ENCODE results near the gene DNAJA2.
"Not testable (repeated sequence)": the region's sequence is repeated elsewhere in the genome, so short reads cannot be mapped to it uniquely, and the experiment has no call there.

DNAJA2 gene

DNA sequence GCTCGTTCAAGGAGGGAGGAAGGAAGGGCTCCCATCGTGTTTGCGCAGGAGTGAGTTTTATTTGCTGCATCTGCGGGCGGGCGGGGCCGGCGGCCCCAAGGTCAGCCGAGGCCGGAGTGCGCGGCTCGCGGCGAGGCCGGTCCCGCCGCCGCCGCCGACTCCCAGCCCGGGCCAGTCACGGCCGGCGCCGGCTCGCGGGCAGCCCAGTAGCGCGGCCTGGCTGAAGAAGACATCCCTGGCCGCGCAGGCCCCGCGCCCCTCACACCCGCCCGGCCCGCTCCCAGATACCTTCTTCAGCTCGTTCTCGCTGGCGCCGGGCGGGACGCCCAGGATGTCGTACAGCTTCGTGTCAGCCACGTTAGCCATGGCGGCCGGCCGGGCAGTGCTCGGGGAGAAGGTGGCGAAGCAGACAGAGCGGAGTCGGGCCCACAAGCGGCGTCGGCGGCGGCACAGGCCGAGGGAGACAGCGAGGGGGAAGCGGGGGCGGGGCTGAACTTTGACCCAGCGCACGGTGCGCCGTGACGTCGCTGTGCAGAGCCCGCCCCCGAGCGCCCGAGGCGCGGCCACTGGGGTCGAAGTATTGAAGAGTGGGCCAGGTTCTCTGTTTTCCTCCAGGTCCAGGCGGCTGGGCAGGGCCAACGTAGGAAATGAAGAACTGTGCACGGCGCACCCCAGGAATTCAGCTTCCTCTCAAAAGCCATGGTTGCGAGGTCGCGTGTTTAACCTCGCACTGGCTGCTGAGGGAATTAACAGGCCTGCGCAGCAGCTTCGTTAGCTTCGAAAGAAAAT is at the start of gene DNAJA2:
Gene DNAJA2, minus strand, starts transcription at position 468 of the 789 bp plus-strand sequence. Its CDS starts 102 bp downstream, at position 366.
- peak; percentile 95 for DNase-seq

DNA sequence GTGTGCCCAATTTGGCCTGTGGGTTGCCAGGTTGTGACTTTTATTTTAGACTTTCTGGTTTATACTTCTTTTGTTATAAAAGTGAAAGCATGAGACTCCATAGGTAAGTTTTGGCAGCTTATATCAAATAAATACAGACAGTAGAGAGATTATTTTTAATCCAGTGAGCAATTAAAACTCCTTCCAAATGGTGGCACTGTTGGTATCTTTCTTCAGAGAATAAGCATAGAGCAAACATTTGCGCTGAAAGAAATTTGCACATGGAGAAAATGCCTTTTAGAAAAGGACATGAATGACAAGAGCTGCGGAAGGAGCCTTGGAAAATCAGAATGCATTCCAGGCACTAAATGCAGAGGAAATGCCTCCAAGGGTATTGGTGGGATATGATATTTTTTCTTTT is 46.1 kb upstream of the DNAJA2 start:
- no peak for DNase-seq

DNA sequence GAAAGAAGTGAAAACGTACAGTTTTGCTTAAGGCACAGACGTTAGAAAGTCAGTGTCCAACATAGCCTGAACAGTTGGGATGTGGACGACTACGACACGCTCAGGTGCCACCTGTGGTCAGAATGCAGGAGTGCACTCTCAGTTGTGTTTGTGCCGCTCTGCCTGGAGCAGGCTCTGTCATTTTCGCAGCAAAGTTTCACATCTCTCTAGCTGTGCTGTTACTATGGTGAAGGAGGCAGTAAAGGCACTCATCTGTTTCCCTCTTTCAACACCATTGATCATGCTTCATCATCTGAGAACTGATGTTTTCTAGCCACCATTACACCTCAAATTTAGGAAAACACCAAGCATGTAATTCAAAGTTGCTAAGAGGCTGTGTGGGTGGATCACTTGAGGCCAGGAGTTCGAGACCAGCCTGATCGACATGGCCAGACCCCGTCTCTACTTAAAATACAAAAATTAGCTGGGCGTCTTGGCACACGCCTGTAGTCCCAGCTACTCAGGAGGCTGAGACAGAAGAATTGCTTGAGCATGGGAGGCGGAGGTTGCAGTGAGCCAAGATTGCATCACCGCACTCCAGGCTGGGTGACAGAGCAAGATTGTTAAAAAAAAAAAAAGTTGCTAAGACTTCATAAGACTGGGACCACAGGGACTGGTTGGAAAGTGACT is 44.9 kb upstream of the DNAJA2 start:
- peak; percentile 27 for DNase-seq

DNA sequence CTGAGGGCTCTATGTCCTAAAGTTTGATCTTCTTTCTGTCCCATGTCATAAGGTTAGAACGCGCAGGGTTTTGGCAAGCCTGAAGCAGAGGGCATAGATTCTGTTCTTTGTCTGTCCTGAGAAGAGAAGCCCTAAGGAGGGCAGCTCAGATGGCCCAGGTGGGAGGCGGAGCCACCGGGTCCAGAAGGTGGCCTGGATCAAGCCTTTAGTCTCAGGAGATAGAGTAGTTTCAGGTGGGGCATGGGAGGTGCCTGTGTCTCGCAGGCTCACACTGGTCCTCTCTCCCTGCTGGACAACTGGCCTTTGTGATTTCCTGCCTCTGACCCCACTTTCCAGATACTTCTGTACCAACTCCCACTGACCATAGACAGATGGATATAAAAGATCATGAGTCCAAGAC is 44.2 kb upstream of the DNAJA2 start:
- no peak for DNase-seq

DNA sequence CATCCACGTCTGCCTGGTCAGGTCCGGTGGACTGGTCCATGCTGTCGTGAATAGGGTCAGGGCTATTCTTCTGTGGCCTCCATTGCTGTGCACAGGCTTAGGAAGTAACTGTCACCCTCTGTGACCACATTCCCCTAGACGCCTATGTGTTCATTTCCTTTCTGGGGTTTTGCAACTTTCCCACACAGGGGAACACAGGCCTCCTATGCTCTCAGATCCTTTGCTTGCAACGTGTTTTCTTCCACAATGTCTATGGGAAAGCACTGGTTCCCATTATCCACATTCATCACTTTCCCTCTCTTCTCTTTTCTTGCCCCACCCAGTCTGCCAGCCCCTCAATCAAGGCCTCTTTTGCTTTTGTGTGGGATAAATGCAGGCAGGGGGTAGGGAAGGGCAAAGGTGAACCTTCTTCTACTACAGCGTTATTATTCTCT is 43.2 kb upstream of the DNAJA2 start:
- DNase-seq: no peak

DNA sequence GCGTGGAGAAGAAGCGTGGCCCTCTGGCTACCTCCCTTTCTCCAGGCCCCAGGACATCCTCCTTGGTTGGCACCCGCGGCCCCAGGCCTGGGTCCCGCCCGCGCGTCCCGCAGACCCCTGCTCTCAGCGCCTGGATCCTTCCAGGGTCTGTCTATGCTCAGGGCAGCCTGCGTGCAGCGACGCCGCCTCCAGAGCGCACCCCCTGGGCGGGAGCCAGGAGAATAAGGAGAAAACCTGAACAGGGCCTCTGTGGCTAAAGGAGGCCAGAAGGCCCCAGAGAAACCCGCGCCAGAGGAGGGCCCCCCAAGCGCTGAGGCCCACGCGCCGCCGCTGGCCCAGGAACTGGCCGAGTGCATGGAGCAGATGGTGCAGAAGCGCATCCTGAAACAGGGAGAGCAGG is 40.4 kb upstream of the DNAJA2 start:
- DNase-seq: no peak

DNA sequence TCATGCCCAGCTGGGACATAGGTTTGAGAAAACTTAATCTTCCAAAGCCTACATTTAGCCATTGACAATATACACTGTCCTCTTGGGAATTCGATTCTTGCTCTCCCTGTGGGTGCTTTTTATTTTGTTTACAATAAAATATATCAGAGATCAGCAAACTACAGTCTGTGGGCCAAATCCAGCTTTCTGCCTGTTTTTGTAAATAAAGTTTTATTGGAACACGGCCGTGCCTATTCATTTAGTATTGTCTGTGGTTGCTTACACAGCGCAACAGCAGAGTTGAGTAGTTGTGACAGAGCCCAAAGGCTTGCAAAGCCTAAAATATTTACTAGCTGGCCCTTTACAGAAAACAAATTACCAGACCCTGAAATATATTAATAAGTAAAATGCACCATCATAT is 39.7 kb upstream of the DNAJA2 start:
- DNase-seq: no peak

DNA sequence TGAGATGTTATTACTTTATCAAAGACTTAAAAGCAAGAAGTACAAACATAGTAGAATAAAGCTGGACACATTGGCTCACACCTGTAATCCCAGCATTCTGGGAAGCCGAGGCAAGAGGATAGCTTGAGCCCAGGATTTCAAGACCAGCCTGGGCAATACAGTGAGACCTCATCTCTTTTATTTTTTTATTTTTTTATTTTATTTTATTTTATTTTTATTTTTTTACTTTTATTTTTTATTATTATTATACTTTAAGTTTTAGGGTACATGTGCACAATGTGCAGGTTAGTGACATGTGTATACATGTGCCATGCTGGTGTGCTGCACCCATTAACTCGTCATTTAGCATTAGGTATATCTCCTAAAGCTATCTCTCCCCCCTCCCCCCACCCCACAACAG is 37.3 kb upstream of the DNAJA2 start:
- not testable (repeated sequence) for DNase-seq

DNA sequence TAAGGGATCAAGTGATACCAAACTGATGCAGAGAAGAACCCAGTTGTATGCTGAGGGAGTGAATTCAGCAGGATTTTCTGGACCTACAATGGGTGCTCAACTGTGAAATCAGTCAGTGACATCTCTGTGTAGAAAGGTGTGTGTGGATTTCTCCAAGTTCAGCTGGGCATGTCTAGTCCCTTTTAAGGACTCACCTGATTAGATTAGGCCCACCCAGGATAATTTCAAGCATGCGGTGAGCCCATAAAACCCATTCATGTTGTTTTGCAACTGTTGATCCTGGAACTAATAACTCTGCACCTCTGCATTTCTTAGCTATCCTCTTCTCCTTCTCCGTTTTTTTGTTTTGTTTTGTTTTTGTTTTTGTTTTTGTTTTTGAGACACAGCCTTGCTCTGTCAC is 35.1 kb upstream of the DNAJA2 start:
- no peak for DNase-seq

DNA sequence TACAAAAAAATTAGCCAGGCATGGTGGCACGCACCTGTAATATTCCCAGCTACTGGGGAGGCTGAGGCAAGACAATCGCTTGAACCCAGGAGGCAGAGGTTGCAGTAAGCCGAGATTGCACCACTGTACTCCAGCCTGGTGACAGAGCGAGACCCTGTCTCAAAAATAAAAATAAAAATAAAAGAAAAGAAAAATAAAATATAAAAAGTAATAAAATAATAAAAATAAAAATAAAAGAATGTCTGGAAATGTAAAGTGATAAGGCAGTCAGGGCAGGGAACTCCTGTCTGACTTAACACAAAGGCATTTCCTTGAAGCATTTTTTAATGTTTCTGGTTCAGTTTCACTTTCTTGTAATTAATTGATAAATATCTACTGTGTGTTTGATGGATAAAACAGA is 34.7 kb upstream of the DNAJA2 start:
- DNase-seq: no peak

DNA sequence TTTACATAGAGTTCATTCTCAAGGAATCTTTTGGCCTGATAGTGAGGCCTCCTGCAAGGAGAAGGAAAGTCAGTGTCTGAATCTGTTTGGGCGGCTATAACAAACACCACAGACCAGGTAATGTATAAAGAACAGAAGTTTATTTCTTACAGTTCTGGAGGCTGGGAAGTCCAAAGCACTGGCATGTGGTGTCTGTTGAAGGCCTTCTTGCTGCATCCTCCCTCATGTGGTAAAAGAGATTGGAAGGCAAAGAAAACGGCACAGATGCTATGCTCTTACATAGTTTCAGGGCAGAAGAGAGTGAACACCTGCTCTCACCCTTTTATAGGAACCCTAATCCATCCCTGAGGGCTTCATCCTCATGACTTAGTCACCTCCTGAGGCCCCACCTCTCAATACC is 31.2 kb upstream of the DNAJA2 start:
- no peak for DNase-seq

DNA sequence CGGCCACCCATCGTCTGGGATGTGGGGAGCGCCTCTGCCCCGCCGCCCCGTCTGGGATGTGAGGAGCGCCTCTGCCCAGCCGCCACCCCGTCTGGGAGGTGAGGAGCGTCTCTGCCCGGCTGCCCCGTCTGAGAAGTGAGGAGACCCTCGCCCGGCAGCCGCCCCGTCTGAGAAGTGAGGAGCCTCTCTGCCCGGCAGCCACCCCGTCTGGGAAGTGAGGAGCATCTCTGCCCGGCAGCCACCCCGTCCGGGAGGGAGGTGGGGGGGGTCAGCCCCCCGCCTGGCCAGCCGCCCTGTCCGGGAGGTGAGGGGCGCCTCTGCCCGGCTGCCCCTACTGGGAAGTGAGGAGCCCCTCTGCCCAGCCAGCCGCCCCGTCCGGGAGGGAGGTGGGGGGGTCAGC is 26.6 kb upstream of the DNAJA2 start:
- DNase-seq: not testable (repeated sequence)

DNA sequence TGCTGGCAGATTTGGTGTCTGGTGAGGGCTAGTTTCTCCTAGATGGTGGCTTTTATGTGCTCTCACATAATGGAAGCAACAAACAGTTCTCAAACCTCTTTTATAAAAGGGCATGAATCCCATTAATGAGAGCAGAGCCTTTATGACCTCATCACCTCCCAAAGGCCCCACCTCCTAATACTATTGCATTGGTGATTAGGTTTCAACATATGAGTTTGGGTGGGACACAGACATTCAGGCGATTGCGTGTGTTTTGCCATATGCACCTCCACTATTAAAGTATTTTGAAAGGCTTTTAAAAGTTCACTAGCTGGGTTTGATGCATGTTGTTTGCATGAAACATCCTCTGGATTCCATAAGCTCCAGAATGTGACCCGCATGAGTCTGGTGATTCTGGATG is 24.4 kb upstream of the DNAJA2 start:
- no peak for DNase-seq

DNA sequence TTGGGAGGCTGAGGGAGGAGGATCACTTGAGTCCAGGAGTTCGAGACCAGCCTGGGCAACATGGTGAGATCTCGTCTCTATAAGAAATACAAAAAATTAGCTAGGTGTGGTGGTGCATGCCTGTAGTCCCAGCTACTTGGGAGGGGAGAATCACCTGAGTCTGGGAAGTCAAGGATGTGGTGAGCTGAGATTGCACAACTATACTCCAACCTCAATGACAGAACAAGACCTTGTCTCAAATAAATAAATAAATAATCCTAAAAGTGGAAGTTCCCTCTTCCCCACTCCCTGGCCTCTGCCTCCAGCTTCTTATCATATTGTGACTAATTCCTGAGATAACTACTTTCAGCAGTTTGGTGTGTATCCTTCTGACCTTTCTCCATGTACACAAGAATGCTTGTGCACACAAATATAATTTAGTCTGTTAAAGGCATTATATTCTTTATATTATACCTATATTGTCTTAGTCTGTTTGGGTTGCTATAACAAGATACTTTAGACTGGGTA is 23.5 kb upstream of the DNAJA2 start:
- DNase-seq: no peak

DNA sequence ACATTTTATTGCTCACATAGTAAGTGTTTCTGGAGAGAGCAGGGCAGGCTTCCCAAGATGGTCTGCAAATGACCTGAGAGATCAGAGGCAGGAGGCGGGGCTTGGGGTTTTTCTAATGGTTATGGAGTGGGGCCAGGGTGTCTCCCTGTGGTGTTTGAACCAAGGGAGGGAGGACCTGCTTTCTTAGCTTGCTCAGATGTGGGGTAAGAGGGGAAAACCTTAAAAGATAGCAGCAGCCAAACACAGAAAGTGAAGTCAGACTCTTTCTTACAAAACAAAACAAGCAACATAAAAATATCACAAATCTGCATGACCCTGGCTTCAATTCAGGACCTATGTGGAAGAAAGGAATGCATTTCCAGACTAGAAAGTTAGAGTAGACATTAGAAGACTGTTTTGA is 22.9 kb upstream of the DNAJA2 start:
- no peak for DNase-seq

DNA sequence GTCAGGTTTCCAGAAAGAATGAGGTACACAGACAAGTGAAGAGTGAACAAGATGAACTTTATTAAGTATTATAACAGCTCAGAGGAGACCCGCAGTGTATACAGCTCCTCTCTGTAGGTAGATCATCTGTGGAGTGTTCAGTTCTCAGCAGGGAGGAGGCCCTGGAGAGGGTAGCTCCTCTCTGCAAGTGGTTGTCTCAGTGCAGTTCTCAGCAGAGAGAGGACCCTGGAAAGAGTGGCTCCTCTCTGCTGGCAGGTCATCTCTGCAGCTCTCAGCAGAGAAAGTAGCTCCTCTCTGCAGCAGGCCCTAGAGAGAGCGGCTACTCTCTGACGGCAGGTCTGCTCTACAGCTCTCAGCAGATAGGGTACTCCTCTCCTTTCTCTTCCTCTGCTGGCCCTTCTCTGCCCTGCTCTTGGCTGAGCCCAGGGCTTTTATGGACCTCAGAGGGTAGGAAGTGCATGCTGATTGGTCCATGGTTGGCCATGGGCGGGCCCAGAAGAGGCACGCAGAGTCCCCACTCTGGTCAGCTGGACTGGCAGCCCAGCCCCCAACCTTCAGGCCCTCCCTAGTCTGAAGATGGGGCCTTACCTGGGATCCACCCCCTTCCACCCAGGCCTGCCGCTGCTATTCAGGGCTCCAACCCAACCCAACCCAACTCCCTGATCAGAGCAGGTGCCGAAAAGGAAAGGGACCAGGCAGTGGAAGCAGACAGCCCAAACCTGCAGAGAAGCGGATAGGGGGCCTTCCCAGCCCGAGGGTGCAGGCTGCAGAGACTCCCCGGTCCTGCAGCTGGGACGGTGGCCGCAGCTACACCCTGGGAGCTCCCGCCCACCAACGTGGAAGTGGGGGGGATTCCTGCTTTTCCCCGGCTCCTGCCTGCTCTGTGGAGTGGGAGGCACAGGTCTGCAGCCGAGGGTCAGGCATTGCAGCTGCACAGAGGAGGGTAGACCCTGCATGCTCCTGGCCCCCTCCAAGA is 18.5 kb upstream of the DNAJA2 start:
- DNase-seq: no peak

DNA sequence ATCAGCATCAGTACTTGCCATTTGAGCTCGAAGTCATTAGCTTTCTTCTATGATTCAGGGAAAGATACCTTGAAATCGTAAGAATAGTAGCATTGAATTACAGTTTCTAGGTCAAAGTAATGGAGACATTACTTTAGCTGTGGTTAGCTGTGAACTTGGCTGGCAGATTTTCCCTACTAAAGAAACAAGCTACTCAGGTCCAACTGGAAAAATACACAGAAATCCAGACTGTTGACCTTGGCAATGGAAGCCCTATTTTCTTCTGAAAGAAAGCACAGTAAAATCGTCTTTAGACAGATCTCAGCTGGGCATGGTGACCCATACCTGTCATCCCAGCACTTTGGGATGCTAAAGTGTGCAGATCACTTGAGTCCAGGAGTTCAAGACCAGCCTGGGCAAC is 13.4 kb upstream of the DNAJA2 start:
- DNase-seq: no peak

DNA sequence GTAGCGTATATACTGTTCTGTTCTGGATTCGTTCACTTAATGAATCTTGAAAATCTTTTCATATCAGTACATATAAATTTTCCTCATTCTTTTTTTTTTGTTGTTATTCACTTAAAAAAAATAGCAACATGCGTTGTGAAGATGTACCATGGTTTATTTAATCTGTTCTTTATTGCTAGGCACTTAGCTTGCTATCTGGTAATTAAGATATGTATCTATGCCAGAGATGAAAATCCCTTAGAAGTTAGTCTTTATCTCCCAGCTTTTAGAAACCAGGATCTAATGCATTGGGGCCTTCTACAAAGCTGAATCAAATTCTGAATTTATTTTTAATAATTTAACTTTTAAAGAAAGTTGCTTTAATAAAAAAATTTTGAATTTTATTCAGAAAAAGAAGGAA is 13.0 kb upstream of the DNAJA2 start:
- no peak for DNase-seq

DNA sequence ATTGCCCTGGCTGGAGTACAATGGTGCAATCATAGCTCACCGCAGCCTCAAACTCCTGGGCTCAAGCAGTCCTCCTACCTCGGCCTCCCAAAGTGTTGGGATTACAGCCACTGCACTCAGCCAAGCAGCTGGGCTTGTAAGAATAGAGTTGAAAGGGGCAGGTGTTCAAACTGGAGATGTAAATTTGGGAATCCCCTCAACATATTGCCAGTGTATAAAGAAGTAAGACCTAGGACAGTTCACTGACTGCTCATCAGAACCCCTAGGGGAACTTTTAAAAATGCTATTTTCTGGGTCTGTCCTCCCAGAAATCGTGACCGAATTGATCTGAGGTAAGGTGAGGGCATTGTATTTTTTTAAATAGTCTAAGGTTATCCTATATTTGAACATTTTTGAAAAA is 8.9 kb upstream of the DNAJA2 start:
- no peak for DNase-seq

DNA sequence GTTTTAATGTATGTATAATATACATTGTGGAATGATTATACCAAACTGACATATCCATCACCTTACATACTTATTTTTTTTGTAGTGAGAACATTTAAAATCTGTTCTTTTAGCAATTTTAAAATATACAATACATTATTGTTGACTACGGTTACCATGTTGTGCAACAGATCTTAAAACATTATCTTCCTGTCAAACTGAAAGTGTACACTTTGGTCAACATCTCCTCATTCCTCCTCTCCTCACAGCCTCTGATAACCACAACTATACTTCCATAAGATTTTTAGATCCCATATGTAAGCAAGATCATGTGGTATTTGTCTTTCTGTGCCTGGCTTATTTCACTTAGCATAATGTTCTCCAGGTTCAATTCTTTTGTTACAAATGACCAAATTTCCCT is 7.5 kb upstream of the DNAJA2 start:
- no peak for DNase-seq

DNA sequence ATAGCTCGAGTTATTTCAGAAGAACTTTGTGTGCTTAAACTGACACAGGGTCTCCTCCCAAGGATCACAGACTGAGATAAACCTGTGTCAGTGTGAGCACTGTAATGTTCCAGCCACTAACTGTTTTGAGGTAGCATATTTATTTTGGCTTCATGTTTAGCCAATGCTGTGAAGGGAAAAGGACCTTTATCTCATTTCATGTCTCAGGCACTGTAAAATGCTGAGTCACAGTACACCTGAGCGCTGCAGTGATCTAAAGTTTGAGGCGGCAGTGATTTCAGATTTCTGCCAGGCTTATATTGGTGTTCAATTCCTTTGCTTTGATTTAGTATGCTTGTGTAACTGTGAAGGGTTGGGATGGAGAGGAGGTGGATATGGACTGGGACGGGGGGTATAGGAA is 3.1 kb upstream of the DNAJA2 start:
- DNase-seq: no peak

DNA sequence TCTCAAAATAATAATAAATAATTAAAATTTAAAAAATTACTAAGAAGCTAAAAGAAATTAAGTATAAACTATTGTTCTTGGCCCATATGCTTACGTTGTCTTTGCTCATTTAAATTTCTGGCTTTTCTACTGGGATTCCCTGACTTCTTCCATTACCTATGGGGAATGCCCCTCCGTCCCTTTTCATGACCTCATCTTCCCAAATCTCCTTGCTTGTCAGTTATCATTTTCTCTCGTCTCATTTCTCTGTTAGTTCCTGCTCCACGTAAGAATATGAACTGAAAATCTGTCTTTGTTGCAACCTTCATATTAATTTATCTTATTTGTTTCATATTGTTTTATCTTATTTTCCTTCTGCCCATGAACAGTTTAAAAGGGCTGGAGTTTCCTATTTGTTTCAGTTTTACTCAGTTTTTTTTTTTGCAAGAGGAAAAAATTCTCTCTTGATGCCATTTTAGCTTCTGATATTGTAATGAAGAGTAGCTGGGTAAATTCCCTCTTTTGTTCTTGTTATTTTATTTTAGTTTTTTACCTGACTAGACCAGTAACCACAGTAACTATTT is 2.5 kb upstream of the DNAJA2 start:
- DNase-seq: no peak

DNA sequence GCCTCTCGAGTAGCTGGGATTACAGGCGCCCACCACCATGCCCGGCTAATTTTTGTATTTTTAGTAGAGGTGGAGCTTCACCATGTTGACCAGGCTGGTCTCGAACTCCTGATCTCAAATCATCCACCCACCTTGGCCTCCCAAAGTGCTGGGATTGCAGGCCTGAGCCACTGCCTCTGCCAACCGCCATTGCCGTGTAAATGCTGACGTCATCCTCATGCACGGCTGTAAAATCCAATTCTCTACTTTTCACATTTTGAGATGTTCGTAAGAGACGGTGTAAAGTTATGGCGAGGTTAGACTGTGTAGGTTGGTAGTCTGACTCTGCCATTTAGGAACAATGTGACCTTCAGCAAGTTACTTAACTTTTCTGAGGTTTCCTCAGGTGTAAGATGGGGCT is 1.7 kb upstream of the DNAJA2 start:
- no peak for DNase-seq

All from stimulated activated CD4-positive, alpha-beta T cell treated with anti-CD3 and anti-CD28 coated beads, Interleukin-4, amount 100 ng/mL, for 1 hour (primary cell).